GM21825 (cell line): ENCODE data around the gene PPAN.

ENCODE experiments used
- ATAC-seq: cut with Tn5 transposase; IDR thresholded peaks from one replicate; pipeline ENCODE4 v1.9.1; 2021; ENCODE audit warnings: mild to moderate bottlenecking, moderate library complexity; ENCODE audit not compliant: unreplicated experiment

Gene PPAN

GRCh38 chr19:10113592-10113963, 7.4 kb downstream of the PPAN start:
- no peak for ATAC-seq

- no peak for ATAC-seq
Observed at GRCh38 chr19:10113964-10114650, 7.9 kb downstream of the PPAN start.

- no peak for ATAC-seq
Observed at GRCh38 chr19:10114651-10115391, 8.7 kb downstream of the PPAN start.

GRCh38 chr19:10115392-10116084, 9.4 kb downstream of the PPAN start:
- no peak for ATAC-seq

GRCh38 chr19:10116085-10116865, 10.1 kb downstream of the PPAN start:
- ATAC-seq: no peak

GRCh38 chr19:10116866-10117616, 10.9 kb downstream of the PPAN start:
- no peak for ATAC-seq

- ATAC-seq: no peak
Observed at GRCh38 chr19:10118960-10119359, 12.8 kb downstream of the PPAN start.

- no peak for ATAC-seq
Observed at GRCh38 chr19:10120538-10121189, 14.5 kb downstream of the PPAN start.

- ATAC-seq: no peak
Observed at GRCh38 chr19:10122045-10122444, 15.9 kb downstream of the PPAN start.

- ATAC-seq: no peak
Observed at GRCh38 chr19:10124429-10124828, 18.3 kb downstream of the PPAN start.

GRCh38 chr19:10126213-10126639, 20.1 kb downstream of the PPAN start:
- no peak for ATAC-seq

- ATAC-seq: no peak
Observed at GRCh38 chr19:10132905-10133304, 26.7 kb downstream of the PPAN start.

- ATAC-seq: no peak
Observed at GRCh38 chr19:10133596-10133995, 27.4 kb downstream of the PPAN start.

GRCh38 chr19:10134040-10134439, 27.9 kb downstream of the PPAN start:
- ATAC-seq: no peak

- no peak for ATAC-seq
Observed at GRCh38 chr19:10135551-10136334, 29.6 kb downstream of the PPAN start.

GRCh38 chr19:10136936-10137335, 30.8 kb downstream of the PPAN start:
- no peak for ATAC-seq

- no peak for ATAC-seq
Observed at GRCh38 chr19:10137751-10138682, 31.9 kb downstream of the PPAN start.
